Vagina (tissue), 2 donors: Measurements from ENCODE around the gene HTRA3.

ENCODE experiments used
- CTCF ChIP-seq, 3 experiments: fragments of 450-650 bp in 2 of 3; fragments of 200-600 bp in 1 of 3; sonication (generic) in 1 of 3; IDR thresholded peaks; one replicate each; pipeline ENCODE4 v1.5.1; 2017 to 2019; ENCODE audit warnings: antibody characterized with exemption in 3 of 3, mild to moderate bottlenecking in 2 of 3, moderate library complexity in 2 of 3
- POLR2A ChIP-seq, 2 donors: fragments of 450-650 bp; IDR thresholded peaks; one replicate each; pipeline ENCODE4 v1.6.1; 2017; ENCODE audit warnings: antibody characterized with exemption in 2 of 2, mild to moderate bottlenecking in 2 of 2, moderate library complexity in 2 of 2

- TF ChIP-seq CTCF (IDR thresholded peaks at IDR 0.05) (no peak), POLR2A (IDR thresholded peaks at IDR 0.05) (no peak)
Observed at GRCh38 chr4:8222609-8223388, 46.8 kb upstream of the HTRA3 start.
